Inferior parietal cortex (tissue), 1 donor: ENCODE measurements around the gene INTS13.
"Not testable (repeated sequence)": the region's sequence is repeated elsewhere in the genome, so short reads cannot be mapped to it uniquely, and the experiment has no call there.

ENCODE experiments used
- DNase-seq: peaks from one replicate; pipeline ENCODE4 v3.0.0-alpha.2; 2016; ENCODE audit errors: extremely low spot score

INTS13 gene

GRCh38 chr12:26870491-26871419 is 67.0 kb downstream of the INTS13 start:
- no peak for DNase-seq

DNA sequence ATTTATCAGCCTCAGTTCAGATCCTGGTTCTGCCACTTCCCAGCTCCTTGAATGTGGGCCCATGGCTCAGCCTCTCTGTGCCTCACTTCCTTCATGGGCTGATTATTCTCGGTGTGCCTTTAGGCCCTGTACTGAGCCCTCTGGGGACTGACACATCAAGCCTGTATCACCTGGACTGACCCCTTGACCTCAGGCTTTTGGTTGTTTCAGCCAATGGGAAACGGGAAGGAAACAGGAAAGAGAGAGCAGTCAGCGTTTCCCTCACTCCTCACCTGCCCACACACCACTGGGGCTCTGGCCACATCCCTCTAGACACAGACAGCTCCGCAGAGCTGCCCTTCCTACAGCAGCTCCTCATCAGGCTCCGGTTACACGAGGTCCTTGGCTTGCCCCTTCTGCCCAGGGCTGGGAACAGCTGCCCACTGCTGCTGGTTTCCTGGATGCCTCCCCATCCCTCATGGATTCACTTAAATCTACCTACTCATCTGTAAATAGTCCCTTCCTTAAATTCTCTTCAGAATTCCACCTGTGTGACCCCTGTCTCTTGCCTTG is 67.8 kb downstream of the INTS13 start:
- DNase-seq = no peak

GRCh38 chr12:26869104-26869494 is 68.7 kb downstream of the INTS13 start:
- DNase-seq = no peak

GRCh38 chr12:26868447-26869103 is 69.2 kb downstream of the INTS13 start:
- no peak for DNase-seq

DNA sequence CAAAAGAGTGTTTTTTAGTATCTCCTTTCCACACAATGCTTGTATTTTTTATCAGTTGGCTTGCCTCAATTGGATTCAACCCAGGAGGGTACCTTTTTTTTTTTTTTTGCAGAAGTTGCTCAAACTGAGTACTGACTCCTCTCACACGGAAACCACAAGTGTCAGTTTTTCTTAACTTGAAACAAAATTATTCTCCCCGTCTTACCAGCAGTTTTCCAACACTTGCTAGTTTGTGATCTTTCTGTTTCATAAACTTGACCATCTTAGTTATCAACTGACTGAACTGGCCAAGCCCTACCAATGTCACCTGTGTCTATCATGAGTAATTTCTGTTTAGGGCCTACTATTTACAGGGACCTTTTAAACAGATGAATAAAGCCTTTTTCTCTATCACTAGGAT is 70.7 kb downstream of the INTS13 start:
- no peak for DNase-seq

- DNase-seq = no peak
Measured at GRCh38 chr12:26863515-26863914, 74.3 kb downstream of the INTS13 start.

DNA sequence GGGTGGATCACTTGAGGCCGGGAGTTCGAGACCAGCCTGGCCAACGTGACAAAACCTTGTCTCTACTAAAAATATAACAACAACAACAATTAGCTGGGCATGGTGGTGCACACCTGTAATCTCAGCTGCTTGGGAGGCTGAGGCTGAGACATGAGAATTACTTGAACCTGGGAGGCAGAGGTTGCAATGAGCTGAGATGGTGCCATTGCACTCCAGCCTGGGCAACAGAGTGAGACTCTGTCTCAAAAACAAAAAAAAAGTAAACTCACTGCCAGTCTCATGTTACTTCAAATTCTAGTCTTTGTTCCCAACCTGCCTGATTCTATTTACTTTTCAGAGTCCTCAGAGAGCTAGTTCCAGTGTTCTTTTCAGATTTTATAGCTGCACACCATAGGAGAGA is 75.0 kb downstream of the INTS13 start:
- not testable (repeated sequence) for DNase-seq

DNA sequence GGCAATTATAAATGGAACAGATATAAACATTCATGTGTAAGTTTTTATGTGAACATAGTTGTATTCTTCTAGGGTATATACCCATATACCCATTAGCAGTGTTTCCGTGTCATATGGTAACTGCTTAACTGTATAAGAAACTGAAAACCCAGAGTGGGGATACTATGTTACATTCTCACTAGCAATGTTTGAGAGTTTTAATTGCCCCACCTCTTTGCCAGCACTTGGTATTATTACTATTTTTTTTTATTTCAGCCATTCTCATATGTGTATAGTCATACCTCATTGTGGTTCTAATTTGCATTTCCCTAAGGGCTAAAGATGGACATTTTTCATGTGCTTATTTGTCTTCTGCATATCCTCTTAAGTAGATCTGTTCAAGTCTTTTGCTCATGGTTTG is 76.1 kb downstream of the INTS13 start:
- DNase-seq = no peak

DNA sequence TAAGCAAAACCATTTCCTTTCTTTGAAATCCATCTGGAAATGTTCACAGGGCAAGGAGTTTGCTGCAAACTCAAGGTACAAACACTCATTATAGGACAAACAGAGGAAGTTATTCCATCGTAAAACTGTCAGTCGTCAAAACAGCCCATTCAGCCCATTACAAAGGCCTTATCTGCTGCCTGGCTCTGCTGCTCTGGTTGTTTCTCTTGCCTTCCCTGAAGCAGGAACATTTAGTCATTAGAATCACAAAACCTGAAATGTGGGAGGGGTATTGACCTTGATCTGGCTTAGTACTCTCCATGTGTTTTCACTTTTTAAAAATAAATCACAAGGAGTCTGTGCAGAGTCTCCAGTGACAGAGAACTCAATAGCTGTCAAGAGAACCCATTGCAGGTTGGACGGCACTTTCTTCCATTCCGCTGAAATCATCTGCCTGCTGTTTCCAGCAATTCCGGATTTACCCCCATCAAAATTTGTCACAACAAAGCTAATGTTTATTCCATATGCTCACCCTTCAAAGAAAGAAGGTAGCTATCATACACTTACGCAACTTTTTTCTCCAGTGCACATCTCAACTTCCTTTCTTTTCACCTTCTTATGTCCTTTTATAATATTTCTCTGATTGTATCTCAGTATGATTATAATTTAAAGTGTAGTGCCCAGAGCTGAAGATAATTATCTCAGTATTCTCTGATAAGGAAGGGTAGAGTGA is 80.2 kb downstream of the INTS13 start:
- DNase-seq = no peak

DNA sequence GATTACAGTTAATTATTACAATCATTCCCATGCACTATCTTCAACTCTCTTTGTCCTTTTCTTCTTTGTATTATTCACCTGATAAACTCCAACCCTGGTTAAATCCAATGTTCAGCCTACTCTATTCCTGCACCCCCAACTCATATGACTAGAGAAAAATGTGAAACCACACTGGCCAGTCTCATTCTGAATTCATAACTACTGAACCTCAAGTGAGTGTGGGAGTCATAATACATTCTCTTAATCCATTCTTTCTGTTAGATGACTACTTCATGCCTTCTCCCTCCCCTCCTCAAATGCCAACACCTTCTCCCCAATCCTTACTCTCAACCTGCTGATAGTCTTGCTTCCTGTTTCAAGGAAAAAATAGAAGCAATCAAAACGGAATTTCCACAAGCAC is 82.4 kb downstream of the INTS13 start:
- DNase-seq = no peak
